ENCODE measurements around the gene GCNT2. TPM values are rescaled to one million over a fixed set of nuclear protein-coding genes. Genes with fewer than 3 reads are reported as not detected.

The GCNT2 gene
- total RNA-seq, 1 experiment from 2014 or later, result 51.2 TPM

GRCh38 chr6:10589983-10590382 lies 68.8 kb downstream of the GCNT2 start:
- Mint-ChIP-seq H3K4me1 (peaks cover 63% of the 10 kb centered on the region), H3K9me3 (no peaks in the 10 kb centered on the region), H3K27me3 (ENCODE audit: low read depth) (no peaks in the 10 kb centered on the region), H3K27ac (no peak overlapping the region), H3K4me3 (no peak overlapping the region), H3K36me3 (peaks cover 6% of the 10 kb centered on the region)
- DNase-seq (ENCODE audit: low spot score) (no peak), ATAC-seq (no peak)
- TF ChIP-seq ZNF317 (CRISPR knock-in tag; IDR thresholded peaks at IDR 0.05; ENCODE audit: borderline replicate concordance, low read depth) (no peak), NR2C2 (CRISPR knock-in tag; IDR thresholded peaks at IDR 0.05) (no peak), ELF4 (CRISPR knock-in tag; IDR thresholded peaks at IDR 0.05; ENCODE audit: low read depth) (no peak), ZNF121 (CRISPR knock-in tag; IDR thresholded peaks at IDR 0.05) (peak; percentile 88), ZNF425 (CRISPR knock-in tag; conservative IDR thresholded peaks at IDR 0.05) (no peak), FOXK1 (CRISPR knock-in tag; IDR thresholded peaks at IDR 0.05) (no peak), CTCF (IDR thresholded peaks at IDR 0.05) (no peak), CREB1 (CRISPR knock-in tag; IDR thresholded peaks at IDR 0.05) (no peak)
- CTCF ChIA-PET, result no interaction called here
- POLR2A ChIA-PET, result interaction anchor here (0.5 to 1.6 kb wide), 3 partner anchors 12 to 69 kb away, joined by 3 to 4 read pairs (median 3); partner anchors contain the start of gene GCNT2

- Mint-ChIP-seq H3K27me3 (ENCODE audit: low read depth) (no peaks in the 10 kb centered on the region), H3K4me3 (0 out of 2 replicates have a peak overlapping the region, but pooled peaks have one; percentile 5), H3K36me3 (peaks cover 6% of the 10 kb centered on the region), H3K27ac (peak overlapping the region; percentile 98), H3K4me1 (peaks cover 63% of the 10 kb centered on the region), H3K9me3 (no peaks in the 10 kb centered on the region)
- POLR2A ChIA-PET, result no interaction called here
- DNase-seq (ENCODE audit: low spot score) (no peak), ATAC-seq (peak; percentile 18)
- TF ChIP-seq ZBTB43 (CRISPR knock-in tag; IDR thresholded peaks at IDR 0.05), result no peak
- TF ChIP-seq TP53 (CRISPR knock-in tag; IDR thresholded peaks at IDR 0.05), result no peak
- CTCF ChIA-PET, result interaction anchor here (1.0 to 1.9 kb wide), 2 partner anchors 18 to 114 kb away, joined by 3 to 4 read pairs; no protein-coding TSS in a partner anchor
These were observed 70.4 kb downstream of the GCNT2 start for GRCh38 chr6:10591422-10592160.

GRCh38 chr6:10595731-10596664 lies 74.8 kb downstream of the GCNT2 start:
- H3K9me3 Mint-ChIP-seq, result no peaks in the 10 kb centered on the region
- DNase-seq (ENCODE audit: low spot score), result no peak
- H3K36me3 Mint-ChIP-seq, result peaks cover 2% of the 10 kb centered on the region; the same call in 1 of the 2 replicates
- TF ChIP-seq ZNF121 (CRISPR knock-in tag; IDR thresholded peaks at IDR 0.05) (peak; percentile 99), MYBL2 (CRISPR knock-in tag; IDR thresholded peaks at IDR 0.05) (no peak), E2F1 (CRISPR knock-in tag; IDR thresholded peaks at IDR 0.05) (no peak), GTF2I (CRISPR knock-in tag; conservative IDR thresholded peaks at IDR 0.05) (peak; percentile 91)
- peak overlapping the region; percentile 25 for H3K4me3 Mint-ChIP-seq
- peaks cover 91% of the 10 kb centered on the region for H3K4me1 Mint-ChIP-seq
- H3K27ac Mint-ChIP-seq, result peak overlapping the region; percentile 95
- ChIA-PET POLR2A (interaction anchor here (0.7 kb wide), 2 partner anchors 65 to 73 kb away, joined by 4 read pairs; no protein-coding TSS in a partner anchor), CTCF (interaction anchor here (0.7 to 1.0 kb wide), 5 partner anchors 15 to 118 kb away, joined by 3 to 6 read pairs (median 3); no protein-coding TSS in a partner anchor)
- ATAC-seq, result peak; percentile 68
- H3K27me3 Mint-ChIP-seq (ENCODE audit: low read depth), result no peaks in the 10 kb centered on the region
